NB4 (cell line): Measurements from ENCODE around the gene KDM4B.

Experiments
- POLR2A ChIP-seq: IDR thresholded peaks from 2 replicates; pipeline ENCODE4 v1.6.1; 2011; ENCODE audit warnings: mild to moderate bottlenecking; ENCODE audit not compliant: insufficient read length; ENCODE audit errors: extremely low read depth
- TF ChIP-seq, protein P1 (sequence below): IDR thresholded peaks from one replicate; pipeline ENCODE4 v1.5.1; 2012; ENCODE audit warnings: low read depth, low read length

DNA sequence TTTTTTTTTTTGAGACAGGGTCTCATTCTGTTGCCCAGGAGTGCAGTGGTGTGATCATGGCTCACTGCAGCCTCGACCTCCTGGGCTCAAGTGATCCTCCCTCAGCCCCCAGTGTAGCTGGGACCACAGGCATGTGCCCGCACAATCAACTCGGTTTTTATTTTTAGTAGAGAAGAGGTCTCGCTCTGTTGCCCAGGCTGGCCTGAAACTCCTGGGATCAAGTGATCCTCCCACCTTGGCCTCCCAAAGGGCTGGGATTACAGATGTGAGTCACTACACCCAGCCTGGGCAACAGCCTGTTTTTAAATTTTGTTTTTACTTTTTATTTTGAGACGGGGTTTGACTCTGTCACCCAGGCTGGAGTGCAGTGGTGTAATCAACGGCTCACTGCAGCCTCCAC, 2.3 kb upstream of the KDM4B start:
- TF ChIP-seq, protein P1, sequence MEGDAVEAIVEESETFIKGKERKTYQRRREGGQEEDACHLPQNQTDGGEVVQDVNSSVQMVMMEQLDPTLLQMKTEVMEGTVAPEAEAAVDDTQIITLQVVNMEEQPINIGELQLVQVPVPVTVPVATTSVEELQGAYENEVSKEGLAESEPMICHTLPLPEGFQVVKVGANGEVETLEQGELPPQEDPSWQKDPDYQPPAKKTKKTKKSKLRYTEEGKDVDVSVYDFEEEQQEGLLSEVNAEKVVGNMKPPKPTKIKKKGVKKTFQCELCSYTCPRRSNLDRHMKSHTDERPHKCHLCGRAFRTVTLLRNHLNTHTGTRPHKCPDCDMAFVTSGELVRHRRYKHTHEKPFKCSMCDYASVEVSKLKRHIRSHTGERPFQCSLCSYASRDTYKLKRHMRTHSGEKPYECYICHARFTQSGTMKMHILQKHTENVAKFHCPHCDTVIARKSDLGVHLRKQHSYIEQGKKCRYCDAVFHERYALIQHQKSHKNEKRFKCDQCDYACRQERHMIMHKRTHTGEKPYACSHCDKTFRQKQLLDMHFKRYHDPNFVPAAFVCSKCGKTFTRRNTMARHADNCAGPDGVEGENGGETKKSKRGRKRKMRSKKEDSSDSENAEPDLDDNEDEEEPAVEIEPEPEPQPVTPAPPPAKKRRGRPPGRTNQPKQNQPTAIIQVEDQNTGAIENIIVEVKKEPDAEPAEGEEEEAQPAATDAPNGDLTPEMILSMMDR: no peak
- TF ChIP-seq POLR2A: no peak
